Activated CD8-positive, alpha-beta memory T cell treated with anti-CD3 and anti-CD28 coated beads for 1 hour (primary cell): ENCODE data around the gene AOAH.
"Not testable (repeated sequence)": the region's sequence is repeated elsewhere in the genome, so short reads cannot be mapped to it uniquely, and the experiment has no call there.

Source experiments
- DNase-seq, 2 donors: peaks; one replicate each; pipeline ENCODE4 v3.0.0-alpha.2; 2020; ENCODE audit warnings: low read depth in 1 of 2; ENCODE audit errors: extremely low read depth in 1 of 2

AOAH gene

GRCh38 chr7:36703860-36704259 lies 20.4 kb downstream of the AOAH start:
- DNase-seq, result not testable (repeated sequence)

- DNase-seq, result no peak
These were observed 31.8 kb downstream of the AOAH start for GRCh38 chr7:36692456-36692855.

GRCh38 chr7:36691983-36692382 lies 32.3 kb downstream of the AOAH start:
- no peak for DNase-seq

- DNase-seq, result no peak
These were observed 33.6 kb downstream of the AOAH start for GRCh38 chr7:36690514-36691187.

GRCh38 chr7:36690041-36690440 lies 34.3 kb downstream of the AOAH start:
- no peak for DNase-seq

- peak in 1 of 2 donors; percentile 28 for DNase-seq
These were observed 37.8 kb downstream of the AOAH start for GRCh38 chr7:36686499-36686898.

- DNase-seq, result no peak
These were observed 39.3 kb downstream of the AOAH start for GRCh38 chr7:36684954-36685353.

GRCh38 chr7:36683695-36684357 lies 40.5 kb downstream of the AOAH start:
- no peak for DNase-seq

GRCh38 chr7:36683111-36683510 lies 41.2 kb downstream of the AOAH start:
- no peak for DNase-seq

- DNase-seq, result no peak
These were observed 42.2 kb downstream of the AOAH start for GRCh38 chr7:36682102-36682501.

GRCh38 chr7:36677769-36678437 lies 46.4 kb downstream of the AOAH start:
- DNase-seq, result no peak

- DNase-seq, result no peak
These were observed 50.6 kb downstream of the AOAH start for GRCh38 chr7:36673703-36674102.

- no peak for DNase-seq
These were observed 52.9 kb downstream of the AOAH start for GRCh38 chr7:36671432-36671829.

GRCh38 chr7:36670585-36671431 lies 53.5 kb downstream of the AOAH start:
- DNase-seq, result peak; percentile 36 to 40

- DNase-seq, result no peak
These were observed 55.5 kb downstream of the AOAH start for GRCh38 chr7:36668750-36669149.

- no peak for DNase-seq
These were observed 56.2 kb downstream of the AOAH start for GRCh38 chr7:36668080-36668479.

- DNase-seq, result no peak
These were observed 57.1 kb downstream of the AOAH start for GRCh38 chr7:36667007-36667745.

- DNase-seq, result no peak
These were observed 60.8 kb downstream of the AOAH start for GRCh38 chr7:36663481-36663880.

GRCh38 chr7:36661135-36661840 lies 63.0 kb downstream of the AOAH start:
- no peak for DNase-seq
